ENCODE results near the gene RBL2. TPM values are rescaled to one million over a fixed set of nuclear protein-coding genes. Genes with fewer than 3 reads are reported as not detected.

Gene RBL2
- total and polyA plus RNA-seq, 2 of the 13 experiments (the other 11 are each of a cell fraction or from before 2014, with no cell fraction given), result 41.2 to 60.9 TPM

GRCh38 chr16:53523126-53523804 is 89.0 kb downstream of the RBL2 start (continued):
- TF ChIP-seq PAXIP1 (CRISPR knock-in tag; conservative IDR thresholded peaks at IDR 0.05) (peak; percentile 51), ZSCAN21 (CRISPR knock-in tag; IDR thresholded peaks at IDR 0.05; ENCODE audit: borderline replicate concordance) (0 out of 2 replicates have a peak, but pooled peaks have one; percentile 61), DRAP1 (CRISPR knock-in tag; IDR thresholded peaks at IDR 0.05) (0 out of 2 replicates have a peak, but pooled peaks have one; percentile 16), EZH2 (conservative IDR thresholded peaks at IDR 0.05; ENCODE audit: low read depth, low read length) (no peak), ZNF18 (CRISPR knock-in tag; IDR thresholded peaks at IDR 0.05; ENCODE audit: insufficient replicate concordance) (no peak), ZNF605 (CRISPR knock-in tag; IDR thresholded peaks at IDR 0.05) (peak; percentile 49; the same call in 1 of the 2 replicates), ZNF878 (CRISPR knock-in tag; IDR thresholded peaks at IDR 0.05) (peak; percentile 29; the same call in 1 of the 2 replicates), ZNF292 (CRISPR knock-in tag; IDR thresholded peaks at IDR 0.05; ENCODE audit: borderline replicate concordance, low read depth) (peak; percentile 53; the same call in 1 of the 2 replicates), ZNF879 (CRISPR knock-in tag; IDR thresholded peaks at IDR 0.05) (no peak), ZC3H13 (CRISPR knock-in tag; IDR thresholded peaks at IDR 0.05) (no peak), ZBTB8A (CRISPR knock-in tag; IDR thresholded peaks at IDR 0.05; ENCODE audit: borderline replicate concordance, low read depth) (no peak), SALL1 (CRISPR knock-in tag; IDR thresholded peaks at IDR 0.05) (peak; percentile 38; the same call in 1 of the 2 replicates), ZFP37 (CRISPR knock-in tag; IDR thresholded peaks at IDR 0.05; ENCODE audit: borderline replicate concordance) (no peak), ZBTB49 (CRISPR knock-in tag; IDR thresholded peaks at IDR 0.05; ENCODE audit: borderline replicate concordance) (no peak), FOXC1 (CRISPR knock-in tag; IDR thresholded peaks at IDR 0.05; ENCODE audit: borderline replicate concordance) (peak; percentile 8; the same call in 1 of the 2 replicates), ZNF383 (CRISPR knock-in tag; IDR thresholded peaks at IDR 0.05; ENCODE audit: borderline replicate concordance) (no peak), ZNF274 (CRISPR knock-in tag; IDR thresholded peaks at IDR 0.05) (peak; percentile 44; the same call in 1 of the 2 replicates)

Measured in HepG2 (cell line).